ENCODE measurements around the gene TRIP11.

The TRIP11 gene

DNA sequence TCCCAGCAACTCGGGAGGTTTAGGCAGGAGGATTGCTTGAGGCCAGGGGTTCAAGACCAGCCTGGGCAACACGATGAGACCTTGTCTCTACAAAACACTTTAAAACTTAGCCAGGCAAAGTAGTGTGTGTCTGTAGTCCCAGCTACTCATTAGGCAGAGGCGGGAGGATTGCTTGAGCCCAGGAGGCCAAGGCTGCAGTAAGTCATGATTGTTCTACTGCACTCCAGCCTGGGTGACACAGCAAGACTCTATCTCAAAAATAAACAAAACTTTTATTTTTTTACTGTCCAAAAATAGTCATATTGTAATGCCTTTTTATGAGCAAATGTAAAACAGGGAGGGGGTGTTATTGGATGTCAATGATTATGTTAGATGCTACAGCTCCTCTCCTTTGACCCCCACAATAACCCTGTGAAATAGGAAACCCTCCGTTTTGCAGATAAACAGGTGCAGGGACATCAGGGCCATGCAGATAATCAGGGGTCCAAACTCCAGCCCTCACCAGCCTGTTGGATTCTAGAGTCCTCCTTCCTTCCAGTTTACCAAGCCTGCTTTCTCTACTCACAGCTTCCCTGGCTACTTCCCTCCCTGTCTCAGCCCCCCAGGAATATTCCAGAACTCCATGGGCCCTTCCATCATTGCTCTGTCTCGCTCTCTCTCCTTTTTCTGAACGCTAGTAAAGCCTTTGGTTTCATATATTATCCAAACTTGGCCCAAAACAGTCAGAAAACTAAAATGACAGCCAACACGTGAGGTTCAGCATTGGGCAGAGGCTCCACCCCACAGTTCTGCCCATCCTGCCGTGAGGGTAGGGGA lies 86.5 kb downstream of the TRIP11 start:
- TF ChIP-seq, protein P1, sequence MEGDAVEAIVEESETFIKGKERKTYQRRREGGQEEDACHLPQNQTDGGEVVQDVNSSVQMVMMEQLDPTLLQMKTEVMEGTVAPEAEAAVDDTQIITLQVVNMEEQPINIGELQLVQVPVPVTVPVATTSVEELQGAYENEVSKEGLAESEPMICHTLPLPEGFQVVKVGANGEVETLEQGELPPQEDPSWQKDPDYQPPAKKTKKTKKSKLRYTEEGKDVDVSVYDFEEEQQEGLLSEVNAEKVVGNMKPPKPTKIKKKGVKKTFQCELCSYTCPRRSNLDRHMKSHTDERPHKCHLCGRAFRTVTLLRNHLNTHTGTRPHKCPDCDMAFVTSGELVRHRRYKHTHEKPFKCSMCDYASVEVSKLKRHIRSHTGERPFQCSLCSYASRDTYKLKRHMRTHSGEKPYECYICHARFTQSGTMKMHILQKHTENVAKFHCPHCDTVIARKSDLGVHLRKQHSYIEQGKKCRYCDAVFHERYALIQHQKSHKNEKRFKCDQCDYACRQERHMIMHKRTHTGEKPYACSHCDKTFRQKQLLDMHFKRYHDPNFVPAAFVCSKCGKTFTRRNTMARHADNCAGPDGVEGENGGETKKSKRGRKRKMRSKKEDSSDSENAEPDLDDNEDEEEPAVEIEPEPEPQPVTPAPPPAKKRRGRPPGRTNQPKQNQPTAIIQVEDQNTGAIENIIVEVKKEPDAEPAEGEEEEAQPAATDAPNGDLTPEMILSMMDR (IDR thresholded peaks at IDR 0.05; ENCODE audit: low read depth, low read length), result no peak
- no peak for DNase-seq (ENCODE audit: extremely low read depth, low read depth)

DNA sequence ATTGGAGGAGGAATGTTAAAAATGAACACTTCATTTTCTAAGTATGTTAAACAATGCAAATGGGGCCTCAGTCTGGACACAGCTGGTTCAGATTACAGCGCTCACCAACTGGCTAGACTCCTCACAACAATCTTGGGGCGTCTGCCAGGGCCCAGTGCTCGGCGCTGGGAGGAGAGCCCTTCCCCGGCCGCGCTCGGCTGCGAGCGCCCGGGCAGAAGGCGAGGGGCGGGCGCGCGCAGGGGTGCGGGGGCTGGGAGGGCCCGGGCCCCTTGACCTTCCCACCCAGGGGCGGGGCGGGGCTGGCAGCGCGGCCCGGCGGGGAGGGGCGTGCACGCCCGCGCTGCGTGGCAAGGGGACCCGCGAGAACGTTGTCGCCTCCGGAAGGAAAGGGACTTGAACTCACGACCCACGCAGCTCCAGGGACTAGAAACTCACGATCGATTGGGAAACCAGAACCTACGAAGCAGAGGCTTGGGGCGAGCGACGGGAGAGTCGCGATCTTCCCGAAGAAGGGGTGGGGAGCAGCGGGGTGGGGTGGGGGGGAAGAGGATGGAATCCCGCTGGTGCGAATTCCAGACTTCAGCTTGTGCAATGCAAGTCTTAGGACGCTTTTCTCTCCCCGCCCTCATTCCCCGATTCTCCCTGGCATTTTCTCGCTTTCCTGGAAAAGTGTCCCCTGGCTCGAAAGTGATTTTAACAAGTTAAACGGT lies 92.2 kb downstream of the TRIP11 start, which contains the start of gene FBLN5:
TSS of gene FBLN5 (minus strand) at position 220 of the 710 bp plus-strand sequence. CDS start 465 bp downstream, outside the sequence.
- peak; percentile 89 for DNase-seq (ENCODE audit: extremely low read depth, low read depth)
- TF ChIP-seq, protein P1 (IDR thresholded peaks at IDR 0.05; ENCODE audit: low read depth, low read length), result no peak

DNA sequence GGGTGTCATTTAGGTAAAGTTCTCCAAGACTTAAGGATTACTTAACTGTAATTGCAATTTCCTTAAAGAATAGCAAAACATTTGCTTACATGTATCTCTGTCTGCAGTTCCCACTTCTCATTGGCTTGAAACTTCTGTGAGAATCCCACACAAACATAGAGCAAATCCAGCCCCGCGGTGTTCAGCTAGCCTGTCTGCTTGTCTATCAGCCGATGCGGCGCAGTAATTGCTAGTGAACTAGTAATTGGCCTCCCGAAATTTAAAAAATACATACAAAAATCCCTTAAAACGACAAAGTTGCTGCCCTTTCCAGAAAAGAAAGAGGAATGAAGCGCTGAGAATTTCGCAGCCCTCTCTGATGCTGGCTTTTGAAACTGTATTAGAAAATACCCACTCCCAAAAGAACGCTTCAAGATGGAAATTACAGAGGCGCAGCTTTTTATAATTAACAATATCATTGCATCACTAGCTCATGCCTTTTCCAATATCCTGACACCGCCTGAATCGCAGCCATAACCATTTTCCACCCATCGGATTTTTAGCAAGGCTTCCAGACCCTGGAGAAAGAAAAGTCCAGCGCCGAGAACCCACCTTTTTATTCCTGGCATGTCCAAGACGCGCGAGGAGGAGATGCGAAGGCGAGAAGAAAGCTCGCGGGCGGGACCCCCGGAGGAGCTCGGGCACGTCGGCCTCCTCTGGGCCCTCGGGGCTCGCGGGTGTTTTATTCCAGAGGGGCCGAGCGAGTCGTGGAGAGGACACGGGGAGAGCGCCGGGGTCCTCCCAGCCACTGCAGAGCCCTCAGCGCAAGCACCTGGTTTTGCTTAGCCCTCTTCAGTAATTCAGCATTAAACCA lies 93.0 kb downstream of the TRIP11 start:
- DNase-seq (ENCODE audit: extremely low read depth, low read depth), result no peak
- TF ChIP-seq, protein P1 (IDR thresholded peaks at IDR 0.05; ENCODE audit: low read depth, low read length), result no peak

DNA sequence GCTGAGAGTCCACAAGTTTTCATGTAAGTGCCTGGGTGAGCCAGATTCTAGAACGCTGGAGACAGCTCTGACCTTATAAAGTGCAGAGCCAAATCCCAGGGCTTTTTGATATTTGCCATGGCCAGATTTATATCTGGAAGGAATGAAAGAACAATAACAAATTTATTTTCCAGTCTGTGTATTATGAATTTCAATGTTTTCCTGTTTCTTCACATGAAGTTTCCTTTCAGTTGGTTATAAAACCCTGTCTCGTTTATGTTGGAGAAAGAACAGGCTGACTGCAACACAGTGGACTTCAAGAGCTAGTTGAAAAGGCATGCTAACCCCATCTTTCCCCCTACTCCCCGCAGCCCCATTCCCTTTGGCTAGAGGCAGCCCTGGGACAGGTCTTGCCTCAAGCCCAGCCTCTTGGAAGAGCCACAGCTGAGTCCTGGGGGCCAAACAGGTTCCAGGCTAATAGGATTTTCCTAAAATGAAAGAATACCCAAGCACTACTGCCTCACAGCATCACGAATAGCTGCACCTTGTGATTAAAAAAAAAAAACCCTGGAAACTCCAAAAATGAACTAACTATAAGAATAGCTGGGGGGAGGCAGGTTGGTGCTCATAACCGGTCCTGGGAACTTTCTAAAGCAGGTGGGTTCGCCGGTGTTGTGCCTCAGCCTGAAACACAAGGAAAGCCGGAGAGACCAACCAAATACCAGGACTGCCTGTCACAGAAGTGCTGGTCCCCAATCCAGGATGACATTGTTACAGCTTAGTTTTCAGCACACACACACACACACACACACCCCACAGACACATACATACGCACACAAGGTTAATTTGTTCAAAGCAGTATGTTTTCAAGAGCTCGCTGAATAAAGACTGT lies 93.9 kb downstream of the TRIP11 start:
- TF ChIP-seq, protein P1 (IDR thresholded peaks at IDR 0.05; ENCODE audit: low read depth, low read length), result no peak
- DNase-seq (ENCODE audit: extremely low read depth, low read depth), result no peak

DNA sequence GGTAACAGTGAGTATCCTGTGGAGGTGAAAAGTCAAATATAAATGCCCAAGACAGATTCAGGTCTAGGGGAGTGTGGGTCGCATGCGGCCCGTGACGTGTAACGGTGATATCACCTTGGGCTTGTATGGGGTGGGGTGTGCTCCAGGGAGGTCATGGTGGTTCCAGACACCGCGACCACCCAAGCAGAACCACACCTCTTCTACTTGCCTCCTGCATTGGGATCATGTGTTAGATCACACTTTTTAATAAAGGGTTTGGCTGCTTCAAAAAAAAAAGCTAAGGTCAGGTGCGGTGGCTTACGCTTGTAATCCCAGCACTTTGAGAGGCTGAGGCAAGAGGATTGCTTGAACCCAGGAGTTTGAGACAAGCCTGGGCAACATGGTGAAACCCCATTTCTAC lies 96.9 kb downstream of the TRIP11 start:
- TF ChIP-seq, protein P1 (IDR thresholded peaks at IDR 0.05; ENCODE audit: low read depth, low read length), result no peak
- DNase-seq (ENCODE audit: extremely low read depth, low read depth), result no peak

DNA sequence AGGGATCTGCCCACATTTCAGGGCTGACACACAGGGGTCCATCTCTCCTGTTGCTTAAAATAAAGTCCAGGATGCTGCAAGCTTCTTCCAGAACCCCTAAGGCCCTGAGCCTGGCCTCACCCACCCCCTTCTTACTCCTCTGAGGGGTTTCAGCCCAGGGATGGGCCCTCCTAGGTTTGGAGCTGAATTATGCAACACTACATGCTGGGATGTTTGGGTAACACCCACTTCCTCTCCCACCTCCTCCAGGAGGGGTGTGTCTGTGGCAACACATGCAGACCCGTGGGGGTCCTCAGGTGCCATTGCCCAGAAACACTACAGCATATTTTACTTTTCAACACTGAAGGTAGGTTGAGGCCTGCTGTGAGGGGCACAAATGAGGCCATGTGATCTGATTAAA lies 97.7 kb downstream of the TRIP11 start:
- DNase-seq (ENCODE audit: extremely low read depth, low read depth), result no peak
- TF ChIP-seq, protein P1 (IDR thresholded peaks at IDR 0.05; ENCODE audit: low read depth, low read length), result no peak

Data from AG09319 (cell line).